Memory B cell (primary cell): ENCODE data around the gene NUCB1.
"Not testable (repeated sequence)": the region's sequence is repeated elsewhere in the genome, so short reads cannot be mapped to it uniquely, and the experiment has no call there.

Experiments
- ATAC-seq: fragments of 150-1000 bp; cut with Tn5 transposase; 2 replicates; pipeline ENCODE4 v1.10.0; 2021; ENCODE audit warnings: low read depth, mild to moderate bottlenecking, moderate library complexity
- DNase-seq, 2 donors: peaks; one replicate each; pipeline ENCODE4 v3.0.0; 2022; ENCODE audit warnings: low spot score in 2 of 2
- H3K27ac Mint-ChIP-seq: one replicate; pipeline ENCODE4 v1.8.0; 2022; ENCODE audit warnings: mild to moderate bottlenecking, moderate library complexity, mixed read lengths
- H3K27me3 Mint-ChIP-seq: one replicate; pipeline ENCODE4 v1.8.0; 2022; ENCODE audit warnings: mixed read lengths
- H3K36me3 Mint-ChIP-seq: one replicate; pipeline ENCODE4 v1.8.0; 2022; ENCODE audit warnings: mild to moderate bottlenecking, mixed read lengths
- H3K4me1 Mint-ChIP-seq: one replicate; pipeline ENCODE4 v1.8.0; 2022; ENCODE audit warnings: mixed read lengths
- H3K4me3 Mint-ChIP-seq: one replicate; pipeline ENCODE4 v1.8.0; 2022; ENCODE audit warnings: mild to moderate bottlenecking, moderate library complexity, mixed read lengths
- H3K9me3 Mint-ChIP-seq: one replicate; pipeline ENCODE4 v1.8.0; 2022; ENCODE audit warnings: mixed read lengths

The NUCB1 gene

DNA sequence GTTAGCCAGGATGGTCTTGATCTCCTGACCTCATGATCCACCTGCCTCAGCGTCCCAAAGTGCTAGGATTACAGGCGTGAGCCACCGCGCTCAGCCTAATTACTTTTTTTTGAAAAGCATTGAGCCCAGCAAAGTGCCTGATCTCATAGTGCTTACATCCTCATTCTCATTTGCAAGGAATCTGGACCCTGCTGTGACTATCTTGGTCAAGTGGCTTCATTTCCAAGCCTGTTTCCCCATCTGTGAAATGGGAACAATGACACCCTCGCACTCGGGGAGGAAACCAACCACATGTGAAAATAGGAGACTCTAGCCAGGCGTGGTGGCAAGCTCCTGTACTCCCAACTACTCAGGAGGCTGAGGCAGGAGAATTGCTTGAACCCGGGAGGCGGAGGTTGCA is 30.1 kb upstream of the NUCB1 start:
- no peak overlapping the region for H3K27ac Mint-ChIP-seq

DNA sequence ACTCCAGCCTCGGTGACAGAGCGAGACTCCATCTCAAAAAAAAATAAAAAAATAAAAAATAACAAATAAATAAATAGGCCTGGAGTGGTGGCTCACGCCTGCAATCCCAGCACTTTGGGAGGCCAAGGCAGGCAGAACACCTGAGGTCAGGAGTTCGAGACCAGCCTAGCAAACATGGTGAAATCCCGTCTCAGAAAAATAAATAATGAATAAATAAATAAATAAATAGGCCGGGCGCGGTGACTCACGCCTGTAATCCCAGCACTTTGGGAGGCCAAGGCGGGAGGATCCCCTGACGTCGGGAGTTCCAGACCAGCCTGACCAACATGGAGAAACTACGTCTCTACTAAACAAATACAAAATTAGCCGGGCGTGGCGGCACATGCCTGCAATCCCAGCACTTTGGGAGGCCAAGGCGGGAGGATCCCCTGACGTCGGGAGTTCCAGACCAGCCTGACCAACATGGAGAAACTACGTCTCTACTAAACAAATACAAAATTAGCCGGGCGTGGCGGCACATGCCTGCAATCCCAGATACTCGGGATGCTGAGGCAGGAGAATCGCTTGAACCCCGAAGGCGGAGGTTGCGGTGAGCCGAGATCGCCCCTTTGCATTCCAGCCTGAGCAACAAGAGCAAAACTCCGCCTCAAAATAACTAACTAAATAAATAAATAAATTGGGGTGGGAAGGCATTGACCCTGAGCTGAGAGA is 28.5 kb upstream of the NUCB1 start:
- peak overlapping the region; percentile 95 for H3K4me3 Mint-ChIP-seq
- peaks cover 22% of the 10 kb centered on the region for H3K36me3 Mint-ChIP-seq
- H3K27ac Mint-ChIP-seq: peak overlapping the region; percentile 100
- not testable (repeated sequence) for H3K9me3 Mint-ChIP-seq, H3K27me3 Mint-ChIP-seq, DNase-seq, ATAC-seq
- peaks cover 37% of the 10 kb centered on the region for H3K4me1 Mint-ChIP-seq

More for the DNA sequence above, 30.1 kb upstream of the NUCB1 start:
- ATAC-seq: no peak
- Mint-ChIP-seq H3K4me1 (peaks cover 32% of the 10 kb centered on the region), H3K36me3 (peaks cover 18% of the 10 kb centered on the region), H3K9me3 (no peaks in the 10 kb centered on the region), H3K27me3 (peaks cover 6% of the 10 kb centered on the region), H3K4me3 (no peak overlapping the region)
- DNase-seq: no peak

DNA sequence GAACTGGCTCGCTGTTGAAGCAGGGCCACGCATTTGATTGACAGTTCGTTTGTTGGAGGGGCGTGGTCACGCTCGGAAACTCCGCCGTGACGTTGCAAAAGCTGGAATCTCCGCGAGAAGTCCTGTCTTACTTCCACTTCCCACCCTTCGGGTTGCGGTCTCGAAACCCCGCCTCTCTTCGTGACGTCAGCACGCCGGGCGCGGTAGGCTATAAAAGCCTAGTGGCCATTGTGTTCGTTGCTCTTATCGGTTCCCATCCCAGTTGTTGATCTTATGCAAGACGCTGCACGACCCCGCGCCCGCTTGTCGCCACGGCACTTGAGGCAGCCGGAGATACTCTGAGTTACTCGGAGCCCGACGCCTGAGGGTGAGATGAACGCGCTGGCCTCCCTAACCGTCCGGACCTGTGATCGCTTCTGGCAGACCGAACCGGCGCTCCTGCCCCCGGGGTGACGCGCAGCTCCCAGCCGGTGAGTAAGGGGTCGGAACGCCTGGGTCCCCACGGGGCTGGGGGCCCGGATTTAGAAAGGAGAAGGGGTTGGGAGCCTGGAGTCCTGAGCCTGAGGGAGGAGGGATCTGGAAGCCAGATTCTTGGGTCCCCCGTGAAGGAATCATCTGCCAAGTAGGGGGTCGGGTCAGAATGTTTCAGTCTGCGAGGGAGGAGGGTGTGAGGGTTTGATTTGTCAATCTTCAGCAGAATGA is 27.8 kb upstream of the NUCB1 start, which contains the start of gene PPP1R15A:
Gene PPP1R15A (plus strand): TSS at position 240 of the 702 bp plus-strand sequence. CDS start 813 bp downstream, outside the sequence.
- no peaks in the 10 kb centered on the region for H3K9me3 Mint-ChIP-seq
- peak within 1 kb of the TSS; percentile 100 for H3K27ac Mint-ChIP-seq
- peak; percentile 100 for DNase-seq
- H3K36me3 Mint-ChIP-seq: peaks cover 23% of the 10 kb centered on the region
- peak; percentile 41 for ATAC-seq
- peaks cover 5% of the 10 kb centered on the region for H3K27me3 Mint-ChIP-seq
- H3K4me1 Mint-ChIP-seq: peaks cover 35% of the 10 kb centered on the region
- H3K4me3 Mint-ChIP-seq: peak within 1 kb of the TSS; percentile 95

DNA sequence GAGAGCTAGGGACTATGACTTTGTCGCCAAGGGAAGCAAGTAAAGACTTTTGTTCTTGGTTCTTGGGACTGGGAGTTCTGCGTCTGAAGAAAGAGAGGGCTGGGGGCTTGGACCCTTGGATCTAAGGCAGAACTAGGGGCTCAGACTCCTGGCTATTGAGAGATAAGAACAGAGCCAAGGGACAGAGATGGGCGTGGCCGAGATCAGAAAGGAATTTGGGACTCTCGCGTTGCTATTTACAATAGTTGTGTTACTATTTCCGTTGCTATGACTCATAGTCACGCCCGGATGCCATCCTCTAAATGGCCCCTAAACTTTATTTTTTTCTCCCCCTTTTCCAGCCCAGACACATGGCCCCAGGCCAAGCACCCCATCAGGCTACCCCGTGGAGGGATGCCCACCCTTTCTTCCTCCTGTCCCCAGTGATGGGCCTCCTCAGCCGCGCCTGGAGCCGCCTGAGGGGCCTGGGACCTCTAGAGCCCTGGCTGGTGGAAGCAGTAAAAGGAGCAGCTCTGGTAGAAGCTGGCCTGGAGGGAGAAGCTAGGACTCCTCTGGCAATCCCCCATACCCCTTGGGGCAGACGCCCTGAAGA is 27.1 kb upstream of the NUCB1 start:
- H3K9me3 Mint-ChIP-seq: no peaks in the 10 kb centered on the region
- peaks cover 35% of the 10 kb centered on the region for H3K4me1 Mint-ChIP-seq
- ATAC-seq (peak; percentile 39), DNase-seq (peak; percentile 68 to 77)
- H3K27ac Mint-ChIP-seq: peak overlapping the region; percentile 100
- peak overlapping the region; percentile 95 for H3K4me3 Mint-ChIP-seq
- peaks cover 4% of the 10 kb centered on the region for H3K27me3 Mint-ChIP-seq
- H3K36me3 Mint-ChIP-seq: peaks cover 27% of the 10 kb centered on the region

DNA sequence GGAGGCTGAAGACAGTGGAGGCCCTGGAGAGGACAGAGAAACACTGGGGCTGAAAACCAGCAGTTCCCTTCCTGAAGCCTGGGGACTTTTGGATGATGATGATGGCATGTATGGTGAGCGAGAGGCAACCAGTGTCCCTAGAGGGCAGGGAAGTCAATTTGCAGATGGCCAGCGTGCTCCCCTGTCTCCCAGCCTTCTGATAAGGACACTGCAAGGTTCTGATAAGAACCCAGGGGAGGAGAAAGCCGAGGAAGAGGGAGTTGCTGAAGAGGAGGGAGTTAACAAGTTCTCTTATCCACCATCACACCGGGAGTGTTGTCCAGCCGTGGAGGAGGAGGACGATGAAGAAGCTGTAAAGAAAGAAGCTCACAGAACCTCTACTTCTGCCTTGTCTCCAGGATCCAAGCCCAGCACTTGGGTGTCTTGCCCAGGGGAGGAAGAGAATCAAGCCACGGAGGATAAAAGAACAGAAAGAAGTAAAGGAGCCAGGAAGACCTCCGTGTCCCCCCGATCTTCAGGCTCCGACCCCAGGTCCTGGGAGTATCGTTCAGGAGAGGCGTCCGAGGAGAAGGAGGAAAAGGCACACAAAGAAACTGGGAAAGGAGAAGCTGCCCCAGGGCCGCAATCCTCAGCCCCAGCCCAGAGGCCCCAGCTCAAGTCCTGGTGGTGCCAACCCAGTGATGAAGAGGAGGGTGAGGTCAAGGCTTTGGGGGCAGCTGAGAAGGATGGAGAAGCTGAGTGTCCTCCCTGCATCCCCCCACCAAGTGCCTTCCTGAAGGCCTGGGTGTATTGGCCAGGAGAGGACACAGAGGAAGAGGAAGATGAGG is 26.4 kb upstream of the NUCB1 start:
- Mint-ChIP-seq H3K4me1 (peaks cover 30% of the 10 kb centered on the region), H3K9me3 (no peaks in the 10 kb centered on the region), H3K27me3 (no peaks in the 10 kb centered on the region), H3K4me3 (peak overlapping the region; percentile 95), H3K27ac (peak overlapping the region; percentile 100), H3K36me3 (peaks cover 27% of the 10 kb centered on the region)
- no peak for ATAC-seq
- DNase-seq: no peak

DNA sequence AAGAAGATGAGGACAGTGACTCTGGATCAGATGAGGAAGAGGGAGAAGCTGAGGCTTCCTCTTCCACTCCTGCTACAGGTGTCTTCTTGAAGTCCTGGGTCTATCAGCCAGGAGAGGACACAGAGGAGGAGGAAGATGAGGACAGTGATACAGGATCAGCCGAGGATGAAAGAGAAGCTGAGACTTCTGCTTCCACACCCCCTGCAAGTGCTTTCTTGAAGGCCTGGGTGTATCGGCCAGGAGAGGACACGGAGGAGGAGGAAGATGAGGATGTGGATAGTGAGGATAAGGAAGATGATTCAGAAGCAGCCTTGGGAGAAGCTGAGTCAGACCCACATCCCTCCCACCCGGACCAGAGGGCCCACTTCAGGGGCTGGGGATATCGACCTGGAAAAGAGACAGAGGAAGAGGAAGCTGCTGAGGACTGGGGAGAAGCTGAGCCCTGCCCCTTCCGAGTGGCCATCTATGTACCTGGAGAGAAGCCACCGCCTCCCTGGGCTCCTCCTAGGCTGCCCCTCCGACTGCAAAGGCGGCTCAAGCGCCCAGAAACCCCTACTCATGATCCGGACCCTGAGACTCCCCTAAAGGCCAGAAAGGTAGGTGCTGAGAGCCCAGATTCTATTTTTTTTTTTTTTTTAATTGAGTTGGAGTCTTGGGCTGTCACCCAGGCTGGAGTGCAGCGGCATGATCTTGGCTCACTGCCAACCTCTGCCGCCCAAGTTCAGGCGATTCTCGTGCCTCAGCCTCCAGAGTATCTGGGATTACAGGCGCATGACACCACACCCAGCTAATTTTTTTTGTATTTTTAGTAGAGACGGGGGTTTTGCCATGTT is 25.6 kb upstream of the NUCB1 start:
- Mint-ChIP-seq H3K36me3 (peaks cover 27% of the 10 kb centered on the region), H3K4me1 (peaks cover 30% of the 10 kb centered on the region), H3K27me3 (no peaks in the 10 kb centered on the region), H3K27ac (peak overlapping the region; percentile 100), H3K4me3 (peak overlapping the region; percentile 95), H3K9me3 (no peaks in the 10 kb centered on the region)
- ATAC-seq (peak; percentile 3), DNase-seq (no peak)

- DNase-seq (peak in 1 of 2 donors; percentile 70), ATAC-seq (peak; percentile 3)
- Mint-ChIP-seq H3K27ac (peak overlapping the region; percentile 100), H3K4me3 (peak overlapping the region; percentile 95), H3K4me1 (peaks cover 33% of the 10 kb centered on the region), H3K36me3 (peaks cover 27% of the 10 kb centered on the region)
- H3K27me3 Mint-ChIP-seq, H3K9me3 Mint-ChIP-seq: not testable (repeated sequence)
Measured at GRCh38 chr19:48876043-48876981, 23.8 kb upstream of the NUCB1 start.

- peaks cover 32% of the 10 kb centered on the region for H3K4me1 Mint-ChIP-seq
- H3K4me3 Mint-ChIP-seq: no peak overlapping the region
- H3K27me3 Mint-ChIP-seq: no peaks in the 10 kb centered on the region
- peak overlapping the region; percentile 100 for H3K27ac Mint-ChIP-seq
- DNase-seq: no peak
- peaks cover 25% of the 10 kb centered on the region for H3K36me3 Mint-ChIP-seq
- no peak for ATAC-seq
- H3K9me3 Mint-ChIP-seq: no peaks in the 10 kb centered on the region
Measured at GRCh38 chr19:48877855-48878195, 22.3 kb upstream of the NUCB1 start.

- no peaks in the 10 kb centered on the region for H3K9me3 Mint-ChIP-seq
- peaks cover 26% of the 10 kb centered on the region for H3K4me1 Mint-ChIP-seq
- DNase-seq (no peak), ATAC-seq (no peak)
- peaks cover 20% of the 10 kb centered on the region for H3K36me3 Mint-ChIP-seq
- H3K4me3 Mint-ChIP-seq: no peak overlapping the region
- H3K27ac Mint-ChIP-seq: peak overlapping the region; percentile 100
- H3K27me3 Mint-ChIP-seq: no peaks in the 10 kb centered on the region
Measured at GRCh38 chr19:48878196-48879024, 21.7 kb upstream of the NUCB1 start.

- ATAC-seq (no peak), DNase-seq (no peak)
- no peaks in the 10 kb centered on the region for H3K27me3 Mint-ChIP-seq
- H3K27ac Mint-ChIP-seq: peak overlapping the region; percentile 100
- H3K4me3 Mint-ChIP-seq: no peak overlapping the region
- peaks cover 13% of the 10 kb centered on the region for H3K36me3 Mint-ChIP-seq
- peaks cover 19% of the 10 kb centered on the region for H3K4me1 Mint-ChIP-seq
- no peaks in the 10 kb centered on the region for H3K9me3 Mint-ChIP-seq
Measured at GRCh38 chr19:48879025-48879637, 21.0 kb upstream of the NUCB1 start.

DNA sequence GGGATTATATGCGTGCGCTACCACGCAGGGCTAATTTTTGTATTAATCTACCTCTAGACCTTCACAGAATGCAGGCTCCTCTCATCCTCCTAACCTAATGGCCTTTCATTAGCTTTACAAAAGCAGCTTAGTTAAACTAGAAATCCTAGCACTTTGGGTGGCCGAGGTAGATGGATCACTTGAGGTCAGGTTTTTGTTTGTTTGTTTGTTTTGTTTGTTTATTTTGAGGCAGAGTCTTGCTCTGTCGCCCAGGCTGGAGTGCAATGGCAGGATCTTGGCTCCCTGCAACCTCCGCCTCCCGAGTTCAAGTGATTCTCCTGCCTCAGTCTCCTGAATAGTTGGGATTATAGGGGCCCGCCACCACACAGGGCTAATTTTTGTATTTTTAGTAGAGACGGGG is 20.4 kb upstream of the NUCB1 start:
- not testable (repeated sequence) for ATAC-seq, H3K27me3 Mint-ChIP-seq, DNase-seq, H3K4me3 Mint-ChIP-seq, H3K9me3 Mint-ChIP-seq, H3K36me3 Mint-ChIP-seq
- Mint-ChIP-seq H3K27ac (peak overlapping the region; percentile 55), H3K4me1 (peaks cover 14% of the 10 kb centered on the region)
